GM19193 (cell line): ENCODE measurements around the gene MYO9A.

Experiments
- POLR2A ChIP-seq: IDR thresholded peaks from 4 replicates; pipeline ENCODE4 v1.6.1; 2011; ENCODE audit not compliant: insufficient read depth, insufficient read length; ENCODE audit errors: extremely low read depth

The MYO9A gene

GRCh38 chr15:71775856-71776255 is 342.1 kb downstream of the MYO9A start:
- TF ChIP-seq POLR2A, result no peak

DNA sequence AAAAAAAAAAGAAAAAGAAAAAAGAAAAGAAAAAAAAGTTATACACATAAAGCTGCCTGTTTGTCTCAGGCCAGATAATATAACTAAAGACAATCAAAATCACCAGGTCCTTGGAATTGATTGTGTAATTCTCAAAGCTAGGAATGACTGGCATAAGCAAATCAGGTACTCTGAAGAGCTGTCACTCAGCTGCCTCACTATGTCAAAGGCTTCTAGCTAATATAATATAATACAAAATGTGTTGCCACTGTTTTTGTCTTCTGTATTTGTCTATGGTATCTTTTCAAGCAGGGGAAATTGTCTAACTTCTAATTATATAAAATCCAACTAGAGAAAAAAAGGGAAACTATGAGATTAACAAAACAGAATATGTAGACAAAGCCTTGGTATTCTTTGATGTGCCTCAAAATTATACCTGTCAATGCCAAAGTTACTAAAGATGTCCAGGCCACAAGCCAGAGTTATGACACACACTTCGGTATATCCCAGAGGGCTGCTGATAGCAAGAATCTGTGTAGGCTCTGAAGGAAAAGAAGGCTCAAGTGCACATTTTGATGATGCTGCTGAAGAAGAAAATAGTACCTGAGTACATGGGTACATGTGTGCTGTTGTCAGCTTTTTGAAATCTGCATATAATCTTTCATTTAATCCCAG is 344.6 kb downstream of the MYO9A start:
- TF ChIP-seq POLR2A, result no peak
